DND-41 (cell line): ENCODE measurements around the gene SIN3A.

Experiments
- EZH2 ChIP-seq: IDR thresholded peaks from 3 replicates; pipeline ENCODE4 v1.6.1; 2012; ENCODE audit warnings: borderline replicate concordance, low read depth, mild to moderate bottlenecking, moderate library complexity, low read length, inconsistent platforms; ENCODE audit not compliant: severe bottlenecking
- TF ChIP-seq, protein P1 (sequence below): IDR thresholded peaks from 2 replicates; pipeline ENCODE4 v1.5.1; 2012; ENCODE audit warnings: borderline replicate concordance, low read length, moderate library complexity, mild to moderate bottlenecking; ENCODE audit not compliant: poor library complexity, severe bottlenecking; ENCODE audit errors: extremely low read depth

DNA sequence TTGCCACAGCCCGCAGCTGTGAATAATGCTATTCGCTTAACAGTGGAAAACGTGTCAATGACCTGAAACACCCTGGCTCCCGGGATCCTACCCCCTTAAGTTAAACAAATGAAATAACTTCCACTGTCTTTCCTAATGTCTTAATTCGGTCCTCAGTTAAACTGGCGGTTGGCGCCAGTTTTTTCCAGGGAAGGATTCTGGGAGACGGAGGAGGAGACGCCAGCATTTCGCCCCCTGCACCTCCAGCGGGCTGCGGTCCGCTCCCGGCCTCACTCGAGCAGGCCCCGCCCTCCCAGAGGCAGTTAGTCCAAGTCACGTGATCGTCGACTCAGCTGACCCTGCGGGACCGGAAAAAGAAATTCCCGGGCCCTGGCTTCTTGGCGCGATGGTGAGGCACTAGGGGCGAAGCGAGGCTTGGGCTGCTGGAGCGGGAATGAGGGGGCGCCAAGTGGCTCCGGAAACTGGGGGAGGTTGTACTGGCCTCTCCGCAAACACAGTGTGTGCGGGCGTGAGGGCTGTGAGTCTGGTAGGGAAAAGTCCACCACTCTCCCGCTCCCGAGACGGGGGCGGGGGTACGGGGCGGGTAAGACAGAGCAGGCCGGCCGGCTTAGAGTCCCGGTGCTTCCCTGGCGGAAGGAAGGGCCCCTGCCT lies 115.7 kb downstream of the SIN3A start, which contains the start of gene COMMD4:
- TF ChIP-seq, protein P1, sequence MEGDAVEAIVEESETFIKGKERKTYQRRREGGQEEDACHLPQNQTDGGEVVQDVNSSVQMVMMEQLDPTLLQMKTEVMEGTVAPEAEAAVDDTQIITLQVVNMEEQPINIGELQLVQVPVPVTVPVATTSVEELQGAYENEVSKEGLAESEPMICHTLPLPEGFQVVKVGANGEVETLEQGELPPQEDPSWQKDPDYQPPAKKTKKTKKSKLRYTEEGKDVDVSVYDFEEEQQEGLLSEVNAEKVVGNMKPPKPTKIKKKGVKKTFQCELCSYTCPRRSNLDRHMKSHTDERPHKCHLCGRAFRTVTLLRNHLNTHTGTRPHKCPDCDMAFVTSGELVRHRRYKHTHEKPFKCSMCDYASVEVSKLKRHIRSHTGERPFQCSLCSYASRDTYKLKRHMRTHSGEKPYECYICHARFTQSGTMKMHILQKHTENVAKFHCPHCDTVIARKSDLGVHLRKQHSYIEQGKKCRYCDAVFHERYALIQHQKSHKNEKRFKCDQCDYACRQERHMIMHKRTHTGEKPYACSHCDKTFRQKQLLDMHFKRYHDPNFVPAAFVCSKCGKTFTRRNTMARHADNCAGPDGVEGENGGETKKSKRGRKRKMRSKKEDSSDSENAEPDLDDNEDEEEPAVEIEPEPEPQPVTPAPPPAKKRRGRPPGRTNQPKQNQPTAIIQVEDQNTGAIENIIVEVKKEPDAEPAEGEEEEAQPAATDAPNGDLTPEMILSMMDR = no peak
- TF ChIP-seq EZH2 = no peak
